Measurements from ENCODE around the gene SLCO4A1.
A peak's percentile ranks its signal among the peaks of the same experiment; 100 is the strongest.

SLCO4A1 gene

GRCh38 chr20:62607366-62608217 is 34.7 kb upstream of the SLCO4A1 start:
- no peak for DNase-seq

DNA sequence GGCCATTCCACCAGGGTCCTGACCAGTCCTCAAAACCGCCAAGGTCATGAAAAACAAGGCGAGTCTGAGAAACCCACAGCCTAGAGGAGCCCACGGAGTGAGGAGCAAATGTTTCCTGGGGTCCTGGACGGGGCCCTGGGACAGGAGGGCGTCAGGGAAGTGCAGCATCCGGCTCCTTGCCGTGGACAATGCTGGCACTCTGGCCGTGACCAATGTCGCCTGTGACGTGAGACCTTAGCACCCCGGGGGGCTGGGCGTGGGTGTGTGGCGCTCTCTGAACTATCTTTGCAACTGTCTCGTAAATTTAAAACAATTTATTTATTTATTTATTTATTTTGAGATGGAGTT is 34.1 kb upstream of the SLCO4A1 start:
- no peak for DNase-seq

DNA sequence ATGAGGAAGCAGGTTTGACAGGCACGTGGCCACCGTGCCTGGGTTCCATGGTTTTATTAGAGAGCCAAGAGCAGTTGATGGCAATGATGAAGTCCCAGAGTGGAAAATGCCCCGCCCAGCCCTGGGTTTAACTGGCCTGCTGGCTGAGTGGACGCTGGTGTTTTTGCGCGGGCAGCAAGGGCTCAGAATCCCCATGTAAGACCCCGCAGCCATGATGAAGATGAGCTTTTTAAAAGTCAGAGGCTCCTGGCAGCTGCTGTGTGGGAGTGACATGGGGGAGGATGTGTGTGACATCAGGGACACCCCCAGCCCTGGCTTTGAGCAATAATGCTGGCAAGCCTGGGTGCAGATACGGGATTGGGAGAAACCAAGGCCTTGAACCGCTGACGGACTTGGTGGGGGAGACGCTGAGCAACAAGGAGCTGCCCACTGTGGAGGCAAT is 33.0 kb upstream of the SLCO4A1 start:
- DNase-seq: no peak

DNA sequence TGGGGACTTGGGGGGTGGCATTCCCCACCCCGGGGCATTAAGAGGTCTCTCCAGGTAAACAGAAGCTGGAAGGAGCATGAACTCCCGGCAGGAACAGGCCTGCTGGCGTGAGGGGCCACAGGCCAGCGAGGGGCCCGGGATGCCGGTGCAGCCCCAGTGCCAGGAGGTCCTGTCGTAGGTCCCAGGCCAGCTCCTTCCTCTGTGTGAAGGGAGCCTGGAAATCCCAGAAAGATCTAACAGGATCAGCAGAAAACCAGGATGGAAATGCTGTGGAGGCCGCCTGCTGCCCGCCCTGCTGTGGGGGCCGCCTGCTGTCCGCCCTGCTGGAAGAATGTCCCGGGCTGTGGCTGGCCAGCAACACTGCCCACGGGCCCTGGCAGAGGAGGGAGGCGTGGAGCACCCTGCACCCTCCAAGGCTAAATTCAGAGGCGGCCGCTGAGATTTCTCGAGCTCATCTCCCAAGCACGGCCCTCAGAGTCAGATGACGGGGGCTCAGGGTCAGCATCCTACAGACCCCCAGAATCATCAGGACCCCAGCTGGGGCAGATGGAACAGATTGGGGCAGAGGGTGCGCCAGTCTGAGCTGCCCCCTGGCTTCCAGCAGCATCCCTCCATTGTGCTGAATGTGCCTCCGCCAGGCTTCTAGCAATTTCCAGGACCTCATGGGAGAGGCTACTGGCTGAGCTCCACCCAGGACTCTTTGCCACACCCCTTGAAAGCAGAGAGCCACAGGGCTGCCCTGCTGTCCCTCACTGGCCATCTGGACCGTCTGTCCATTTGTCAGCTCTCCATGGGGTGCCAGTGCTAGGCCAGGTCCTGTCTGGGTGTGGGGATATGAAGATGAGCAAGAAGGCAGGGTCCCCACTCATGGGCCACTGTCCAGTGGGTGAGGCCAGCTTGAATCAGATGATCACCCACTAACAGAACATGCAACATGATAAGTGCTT is 32.2 kb upstream of the SLCO4A1 start:
- no peak for DNase-seq

- no peak for DNase-seq
These were observed 31.3 kb upstream of the SLCO4A1 start for GRCh38 chr20:62611012-62611411.

DNA sequence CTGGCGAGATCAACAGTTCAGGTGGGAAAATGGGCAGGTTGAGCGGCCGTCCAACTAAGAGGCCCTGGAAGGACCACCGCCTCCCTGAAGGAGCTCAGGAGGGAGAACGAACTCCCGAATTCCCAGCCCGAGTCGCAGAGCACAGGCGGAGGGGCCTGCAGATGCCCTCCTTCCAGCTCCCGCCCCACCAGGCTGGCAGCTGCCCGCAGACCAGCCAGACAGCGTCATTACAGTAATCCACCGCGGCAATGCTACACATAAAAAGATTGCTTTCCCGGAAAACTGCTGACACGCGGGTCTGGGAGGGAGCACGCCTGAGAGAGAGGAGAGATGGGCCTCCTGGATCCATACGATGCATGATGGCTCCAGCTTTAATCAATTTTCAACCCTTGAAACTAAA is 30.5 kb upstream of the SLCO4A1 start:
- DNase-seq: no peak

DNA sequence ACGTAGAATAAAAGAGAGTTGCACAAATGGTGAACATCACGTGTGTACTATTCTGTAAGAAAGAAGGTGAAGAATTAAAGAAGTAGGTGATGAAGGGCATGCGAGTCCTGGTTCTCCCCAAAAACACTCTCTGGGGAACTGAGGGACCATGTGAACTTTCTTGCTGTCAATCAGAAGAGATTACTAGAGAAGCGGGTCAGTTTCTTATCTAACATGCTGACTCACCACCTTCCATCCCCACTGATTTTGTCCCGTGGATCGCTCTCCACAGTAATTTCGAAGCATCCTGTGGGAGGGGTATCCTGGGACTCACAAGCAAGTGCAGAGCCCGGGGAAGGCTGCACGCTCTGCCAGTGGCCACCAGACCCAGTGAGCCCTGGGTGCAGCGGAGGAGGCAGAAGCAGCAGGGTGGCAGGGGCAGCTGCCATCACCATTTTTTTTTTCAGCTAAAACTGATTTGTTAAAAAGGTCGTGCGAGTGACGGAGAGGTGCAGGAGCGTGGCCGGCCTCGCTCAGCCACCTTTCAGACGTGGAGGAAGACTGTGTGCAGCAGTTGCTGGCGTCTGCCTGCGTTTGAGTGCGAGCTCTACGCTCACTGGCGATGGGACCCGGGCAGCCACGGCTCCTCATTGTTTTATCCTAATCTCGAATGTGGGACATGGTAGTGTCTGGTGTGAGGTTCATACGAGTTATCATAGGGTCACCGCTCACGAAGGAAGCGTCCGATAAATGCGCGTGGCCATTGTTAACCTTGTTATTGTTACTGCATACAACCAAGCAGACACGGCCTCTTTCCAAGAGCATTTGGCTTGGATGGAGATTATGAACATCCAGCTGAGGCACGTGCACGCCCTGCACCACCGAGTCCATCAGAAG is 28.0 kb upstream of the SLCO4A1 start:
- DNase-seq: no peak

DNA sequence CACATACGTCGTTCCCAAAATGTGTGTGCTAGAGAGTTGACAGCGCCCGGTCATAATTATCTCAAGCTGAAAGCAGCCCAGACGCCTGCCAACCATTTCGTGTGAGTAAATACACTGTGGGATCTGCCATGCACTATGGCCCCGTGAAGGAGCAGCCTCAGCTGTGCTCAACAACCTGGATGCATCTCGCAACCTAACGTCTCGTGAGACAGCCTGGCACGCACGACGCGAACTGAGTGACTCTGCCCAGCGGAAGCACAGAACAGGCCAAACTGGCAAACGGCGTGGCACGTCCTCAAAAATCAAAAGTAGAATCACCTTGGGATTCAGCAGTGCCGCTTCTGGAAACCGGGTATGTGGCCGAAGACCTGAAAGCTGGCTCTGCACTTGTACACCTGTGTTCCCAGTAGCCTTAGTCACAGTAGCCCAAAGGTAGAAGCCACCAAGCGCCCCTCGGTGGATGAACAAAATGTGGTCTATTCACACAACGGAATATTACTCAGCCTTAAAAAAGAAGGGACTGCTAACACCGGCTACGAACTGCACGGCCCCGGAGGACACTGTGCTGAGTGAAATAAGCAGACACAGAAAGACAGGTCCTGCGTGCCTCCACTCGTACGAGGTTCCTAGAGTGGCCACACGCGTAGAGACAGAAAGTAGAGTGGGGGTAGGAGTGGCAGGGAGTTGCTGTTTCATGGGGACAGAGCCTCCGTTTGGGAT is 27.2 kb upstream of the SLCO4A1 start:
- no peak for DNase-seq

GRCh38 chr20:62615750-62616251 is 26.5 kb upstream of the SLCO4A1 start:
- DNase-seq: no peak

DNA sequence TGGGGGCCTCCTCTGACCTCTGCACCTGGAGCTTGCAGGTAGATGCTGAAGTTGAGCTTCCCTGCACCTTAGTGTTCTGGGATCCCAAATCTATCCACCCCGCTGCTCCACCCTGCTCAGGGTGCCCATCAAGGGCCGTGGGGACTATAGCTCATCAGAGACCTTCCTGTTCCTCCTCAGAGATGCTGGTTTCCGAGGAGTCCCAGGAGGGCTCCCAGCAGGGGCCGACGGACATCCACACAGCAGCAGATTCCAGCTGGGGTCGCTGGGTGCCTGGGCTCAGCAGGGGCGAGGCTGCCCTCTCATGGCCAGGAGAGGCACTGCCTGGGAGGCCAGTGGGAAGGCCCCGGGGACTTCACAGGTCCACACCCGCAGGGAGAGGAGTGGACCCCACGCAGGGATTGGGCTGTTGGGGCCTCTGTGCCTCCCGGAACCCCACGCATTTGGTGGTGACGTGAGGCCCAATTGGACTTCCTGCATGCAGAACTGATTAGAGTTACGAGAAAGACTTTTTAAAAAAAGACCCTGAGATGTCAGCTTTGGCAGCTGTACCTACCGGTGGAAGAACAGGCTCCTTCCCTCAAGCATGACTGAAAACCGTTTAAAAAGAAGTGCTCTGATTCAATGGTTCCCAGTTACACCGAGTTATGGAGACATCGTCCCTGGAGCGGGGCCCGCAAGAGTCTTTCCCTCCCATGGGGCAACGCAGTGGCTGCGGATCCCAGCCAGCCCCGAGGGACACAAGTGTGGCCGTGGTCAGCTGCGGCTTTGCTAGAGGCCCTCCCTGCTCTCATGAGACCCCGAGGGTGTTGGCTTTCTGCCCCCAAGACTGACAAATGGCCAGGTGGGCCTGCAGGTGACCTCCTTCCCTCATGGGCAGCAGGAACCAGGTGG is 25.3 kb upstream of the SLCO4A1 start:
- DNase-seq: peak; percentile 66

DNA sequence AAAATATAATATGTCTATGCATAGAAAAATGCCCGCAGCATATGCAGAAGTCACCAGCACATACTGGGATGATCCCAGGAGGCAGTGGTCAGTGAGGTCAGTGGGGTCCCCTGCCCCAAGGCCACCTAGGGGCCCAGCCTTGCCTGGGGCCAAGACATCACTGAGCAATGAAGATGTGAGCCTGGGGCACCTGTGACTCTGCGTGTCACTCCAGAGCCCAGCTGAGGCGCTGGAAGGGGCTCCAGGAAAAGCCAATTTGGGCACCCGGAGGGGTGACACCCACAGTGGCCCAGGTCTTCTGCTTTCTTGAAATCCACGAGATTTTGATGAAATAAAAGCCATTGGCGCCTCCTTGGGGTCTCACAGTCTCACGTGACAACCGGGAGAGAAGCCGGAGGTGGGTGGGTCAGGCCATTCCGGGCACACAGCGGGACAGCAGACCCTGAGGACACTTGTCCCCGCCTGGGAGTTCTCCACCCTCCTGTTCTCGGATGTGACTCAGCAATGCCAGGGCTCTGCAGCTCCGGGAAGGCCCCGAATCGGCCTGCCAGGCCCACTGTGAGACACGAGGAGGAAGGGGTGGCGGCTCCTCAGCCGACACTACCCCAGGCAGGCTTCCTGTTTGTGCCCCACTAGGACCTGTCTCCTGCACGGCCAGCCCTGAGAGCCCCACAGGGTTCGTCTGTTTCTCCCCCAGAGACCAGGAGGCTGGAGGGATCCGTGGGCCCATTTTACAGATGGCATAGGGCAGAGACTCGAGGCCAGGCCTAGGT is 24.4 kb upstream of the SLCO4A1 start:
- DNase-seq: peak; percentile 70

- no peak for DNase-seq
These were observed 23.4 kb upstream of the SLCO4A1 start for GRCh38 chr20:62618611-62619529.

GRCh38 chr20:62620625-62621024 is 21.7 kb upstream of the SLCO4A1 start:
- no peak for DNase-seq

DNA sequence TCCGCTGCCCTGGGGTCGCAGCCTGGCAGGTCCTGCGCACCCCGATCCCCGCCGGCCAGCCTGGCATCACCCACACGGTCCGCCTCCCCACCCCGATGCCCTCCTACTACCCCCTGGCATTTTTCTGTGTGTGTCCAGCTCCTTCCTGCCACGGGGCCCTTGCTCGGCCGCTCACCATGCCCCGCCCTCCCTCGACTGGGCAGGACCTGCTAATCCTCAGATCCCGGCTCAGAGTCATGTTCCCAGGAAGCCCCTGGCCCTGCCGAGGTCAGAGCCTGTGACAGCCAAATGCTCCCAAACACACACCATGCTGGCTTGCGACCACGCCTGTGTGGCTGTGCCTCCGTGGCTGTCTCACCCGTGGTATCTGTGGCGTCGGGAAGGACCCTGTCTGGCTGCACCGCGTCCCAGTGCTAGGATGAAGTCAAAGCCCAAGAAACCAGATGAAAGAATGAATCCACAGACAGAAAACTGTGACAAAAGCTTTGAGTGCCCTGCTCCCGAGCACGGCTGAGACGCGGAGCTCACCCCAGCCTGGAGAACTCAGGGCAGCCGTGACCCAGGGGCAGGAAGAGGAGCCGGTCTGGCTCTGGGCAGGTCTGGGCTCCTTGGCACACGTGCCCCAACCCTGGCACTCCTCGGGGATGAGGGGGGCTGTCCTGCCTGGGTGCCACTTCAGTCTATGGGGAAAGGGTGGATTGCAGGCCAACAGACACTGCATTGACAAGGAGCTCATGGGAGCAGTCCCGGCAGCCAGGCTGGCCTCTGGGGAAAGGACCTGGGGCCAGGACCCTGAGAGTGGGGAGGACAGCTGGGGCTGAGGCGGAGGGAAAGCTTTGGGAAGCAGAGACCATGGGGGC is 20.8 kb upstream of the SLCO4A1 start:
- no peak for DNase-seq

GRCh38 chr20:62622178-62622876 is 20.0 kb upstream of the SLCO4A1 start:
- DNase-seq: no peak

DNA sequence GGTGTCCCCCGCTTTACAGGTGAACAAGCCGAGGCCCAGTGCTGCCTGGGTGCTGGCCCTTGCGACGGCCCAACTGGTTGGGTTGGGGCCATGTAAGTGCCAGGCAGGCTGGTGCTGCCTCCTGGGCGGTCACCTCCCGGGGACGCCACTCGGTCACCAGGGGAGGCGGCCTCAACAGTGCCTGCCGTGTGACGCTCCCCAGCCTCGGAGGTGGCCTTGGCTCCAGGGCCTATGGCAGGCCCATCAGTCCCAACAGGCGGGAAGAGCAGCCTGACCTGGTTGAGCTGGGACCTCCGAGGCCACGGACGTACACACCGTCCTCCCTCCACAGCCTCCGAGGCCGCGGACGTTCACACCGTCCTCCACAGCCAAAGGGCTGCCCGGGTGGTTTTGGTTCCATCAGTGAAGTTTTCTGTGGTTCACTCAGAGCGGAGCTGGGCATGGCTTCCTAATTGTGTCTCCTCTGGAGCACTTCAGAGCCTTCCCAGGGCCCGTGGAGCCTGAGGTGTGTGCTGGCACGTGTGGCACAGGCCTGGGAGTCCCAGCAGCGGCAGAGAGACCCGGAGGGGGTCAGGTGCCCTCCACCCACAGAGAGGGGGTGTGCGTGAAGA is 19.3 kb upstream of the SLCO4A1 start:
- DNase-seq: no peak
